Osteocyte (in vitro differentiated cells): ENCODE data around the gene OR5B12. TPM values are rescaled to one million over a fixed set of nuclear protein-coding genes. Genes with fewer than 3 reads are reported as not detected.

Source experiments
- DNase-seq: peaks from one replicate; pipeline ENCODE4 v3.0.0; 2021; ENCODE audit warnings: mixed read lengths; ENCODE audit not compliant: unreplicated experiment; ENCODE audit errors: extremely low spot score
- H3K27ac Mint-ChIP-seq: one replicate; pipeline ENCODE4 v1.8.0; 2021; ENCODE audit warnings: mild to moderate bottlenecking, mixed read lengths; ENCODE audit not compliant: unreplicated experiment
- H3K27me3 Mint-ChIP-seq: one replicate; pipeline ENCODE4 v1.8.0; 2021; ENCODE audit warnings: mixed read lengths; ENCODE audit not compliant: unreplicated experiment
- H3K36me3 Mint-ChIP-seq: one replicate; pipeline ENCODE4 v1.8.0; 2021; ENCODE audit warnings: mixed read lengths; ENCODE audit not compliant: unreplicated experiment
- H3K4me1 Mint-ChIP-seq: one replicate; pipeline ENCODE4 v1.8.0; 2021; ENCODE audit warnings: mixed read lengths; ENCODE audit not compliant: unreplicated experiment
- H3K4me3 Mint-ChIP-seq: one replicate; pipeline ENCODE4 v1.8.0; 2021; ENCODE audit warnings: mild to moderate bottlenecking, moderate library complexity, mixed read lengths; ENCODE audit not compliant: unreplicated experiment
- H3K9me3 Mint-ChIP-seq: one replicate; pipeline ENCODE4 v1.8.0; 2021; ENCODE audit warnings: mixed read lengths; ENCODE audit not compliant: unreplicated experiment
- total RNA-seq: library from RNA; stranded (reverse); gene quantifications from 2 replicates; pipeline ENCODE4 v1.2.1, GENCODE V29; 2021
- TF ChIP-seq, protein P1 (sequence below): fragments of 200-600 bp; sonication (generic); IDR thresholded peaks from 2 replicates; pipeline ENCODE4 v1.5.0; 2021; ENCODE audit warnings: antibody characterized with exemption, mild to moderate bottlenecking, moderate library complexity

Gene OR5B12
- total RNA-seq, 1 donor from 2014 or later, result not detected

- Mint-ChIP-seq H3K4me1 (peaks cover 39% of the 10 kb centered on the region), H3K4me3 (no peak overlapping the region), H3K36me3 (no peaks in the 10 kb centered on the region), H3K27ac (no peak overlapping the region), H3K9me3 (peaks cover 14% of the 10 kb centered on the region), H3K27me3 (no peaks in the 10 kb centered on the region)
- TF ChIP-seq, protein P1, sequence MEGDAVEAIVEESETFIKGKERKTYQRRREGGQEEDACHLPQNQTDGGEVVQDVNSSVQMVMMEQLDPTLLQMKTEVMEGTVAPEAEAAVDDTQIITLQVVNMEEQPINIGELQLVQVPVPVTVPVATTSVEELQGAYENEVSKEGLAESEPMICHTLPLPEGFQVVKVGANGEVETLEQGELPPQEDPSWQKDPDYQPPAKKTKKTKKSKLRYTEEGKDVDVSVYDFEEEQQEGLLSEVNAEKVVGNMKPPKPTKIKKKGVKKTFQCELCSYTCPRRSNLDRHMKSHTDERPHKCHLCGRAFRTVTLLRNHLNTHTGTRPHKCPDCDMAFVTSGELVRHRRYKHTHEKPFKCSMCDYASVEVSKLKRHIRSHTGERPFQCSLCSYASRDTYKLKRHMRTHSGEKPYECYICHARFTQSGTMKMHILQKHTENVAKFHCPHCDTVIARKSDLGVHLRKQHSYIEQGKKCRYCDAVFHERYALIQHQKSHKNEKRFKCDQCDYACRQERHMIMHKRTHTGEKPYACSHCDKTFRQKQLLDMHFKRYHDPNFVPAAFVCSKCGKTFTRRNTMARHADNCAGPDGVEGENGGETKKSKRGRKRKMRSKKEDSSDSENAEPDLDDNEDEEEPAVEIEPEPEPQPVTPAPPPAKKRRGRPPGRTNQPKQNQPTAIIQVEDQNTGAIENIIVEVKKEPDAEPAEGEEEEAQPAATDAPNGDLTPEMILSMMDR, result no peak
- DNase-seq, result no peak
Observed at GRCh38 chr11:58390551-58391063, 51.4 kb downstream of the OR5B12 start.

Other genes starting within 250 kb of the OR5B12 start
- gene OR1S2, start 238.1 kb downstream of the OR5B12 start, total RNA-seq, result not detected in 2 replicates
- not detected in 2 replicates for gene OR1S1, start 229.5 kb downstream of the OR5B12 start, total RNA-seq
- not detected in 2 replicates for gene OR10Q1, start 213.3 kb downstream of the OR5B12 start, total RNA-seq
- gene OR10W1, start 174.0 kb downstream of the OR5B12 start, total RNA-seq, result not detected in 2 replicates
- gene OR5B17, start 83.2 kb downstream of the OR5B12 start, total RNA-seq, result not detected in 2 replicates
- not detected in 2 replicates for gene OR5B3, start 35.4 kb downstream of the OR5B12 start, total RNA-seq
- not detected in 2 replicates for gene OR5B2, start 14.1 kb downstream of the OR5B12 start, total RNA-seq
- gene OR5B21, start 65.9 kb upstream of the OR5B12 start, total RNA-seq, result not detected in 2 replicates
- 6.2 and 7.3 TPM in 2 replicates for gene LPXN, start 133.6 kb upstream of the OR5B12 start, total RNA-seq
- 55.4 and 56.7 TPM in 2 replicates for gene ZFP91, start 136.8 kb upstream of the OR5B12 start, total RNA-seq
- gene CNTF, start 180.4 kb upstream of the OR5B12 start, total RNA-seq, result 1.1 and 1.6 TPM in 2 replicates